T-helper 1 cell treated with Interleukin-12 subunit alpha and Interleukin-12 subunit beta and Interleukin-4 antibody, amounts not matched to agents 30 μg/mL and 1 μg/mL, for 36 hours (primary cell): ENCODE measurements around the gene FAM227A.
"Not testable (repeated sequence)": the region's sequence is repeated elsewhere in the genome, so short reads cannot be mapped to it uniquely, and the experiment has no call there.

Source experiments
- H3K27ac Mint-ChIP-seq: one replicate; pipeline ENCODE4 v1.8.0; 2021; ENCODE audit warnings: mild to moderate bottlenecking, mixed read lengths
- H3K27me3 Mint-ChIP-seq: one replicate; pipeline ENCODE4 v1.8.0; 2021; ENCODE audit warnings: low read depth, mixed read lengths
- H3K36me3 Mint-ChIP-seq: one replicate; pipeline ENCODE4 v1.8.0; 2021; ENCODE audit warnings: low read depth, mixed read lengths
- H3K4me1 Mint-ChIP-seq: one replicate; pipeline ENCODE4 v1.8.0; 2021; ENCODE audit warnings: low read depth, mixed read lengths
- H3K4me3 Mint-ChIP-seq: one replicate; pipeline ENCODE4 v1.8.0; 2021; ENCODE audit warnings: mild to moderate bottlenecking, moderate library complexity, mixed read lengths
- H3K9me3 Mint-ChIP-seq: one replicate; pipeline ENCODE4 v1.8.0; 2021; ENCODE audit warnings: mixed read lengths

Gene FAM227A

GRCh38 chr22:38608992-38609750 lies 47.0 kb downstream of the FAM227A start:
- Mint-ChIP-seq H3K27ac (no peak overlapping the region), H3K36me3 (no peaks in the 10 kb centered on the region), H3K27me3 (no peaks in the 10 kb centered on the region), H3K9me3 (no peaks in the 10 kb centered on the region), H3K4me1 (no peaks in the 10 kb centered on the region), H3K4me3 (no peak overlapping the region)

- Mint-ChIP-seq H3K4me1 (no peaks in the 10 kb centered on the region), H3K4me3 (no peak overlapping the region), H3K27ac (no peak overlapping the region), H3K27me3 (no peaks in the 10 kb centered on the region), H3K9me3 (no peaks in the 10 kb centered on the region), H3K36me3 (no peaks in the 10 kb centered on the region)
These were observed 48.5 kb downstream of the FAM227A start for GRCh38 chr22:38607680-38608079.

- Mint-ChIP-seq H3K36me3 (no peaks in the 10 kb centered on the region), H3K9me3 (no peaks in the 10 kb centered on the region), H3K4me3 (no peak overlapping the region), H3K27me3 (peaks cover 9% of the 10 kb centered on the region), H3K27ac (no peak overlapping the region), H3K4me1 (no peaks in the 10 kb centered on the region)
These were observed 54.0 kb downstream of the FAM227A start for GRCh38 chr22:38602166-38602565.

GRCh38 chr22:38601221-38601764 lies 54.9 kb downstream of the FAM227A start:
- Mint-ChIP-seq H3K9me3 (no peaks in the 10 kb centered on the region), H3K27ac (no peak overlapping the region), H3K36me3 (no peaks in the 10 kb centered on the region), H3K4me3 (no peak overlapping the region), H3K4me1 (no peaks in the 10 kb centered on the region), H3K27me3 (peaks cover 9% of the 10 kb centered on the region)

GRCh38 chr22:38599466-38599865 lies 56.7 kb downstream of the FAM227A start:
- Mint-ChIP-seq H3K27me3 (peaks cover 9% of the 10 kb centered on the region), H3K36me3 (no peaks in the 10 kb centered on the region), H3K4me3 (no peak overlapping the region), H3K27ac (no peak overlapping the region), H3K4me1 (no peaks in the 10 kb centered on the region), H3K9me3 (no peaks in the 10 kb centered on the region)

- H3K36me3 Mint-ChIP-seq, H3K4me3 Mint-ChIP-seq, H3K27ac Mint-ChIP-seq, H3K9me3 Mint-ChIP-seq, H3K4me1 Mint-ChIP-seq: not testable (repeated sequence)
- H3K27me3 Mint-ChIP-seq, result peaks cover 14% of the 10 kb centered on the region
These were observed 73.3 kb downstream of the FAM227A start for GRCh38 chr22:38582923-38583322.

GRCh38 chr22:38578505-38578904 lies 77.7 kb downstream of the FAM227A start:
- H3K27ac Mint-ChIP-seq, result no peak overlapping the region
- H3K27me3 Mint-ChIP-seq, result peaks cover 5% of the 10 kb centered on the region
- no peak overlapping the region for H3K4me3 Mint-ChIP-seq
- no peaks in the 10 kb centered on the region for H3K4me1 Mint-ChIP-seq
- H3K36me3 Mint-ChIP-seq, result no peaks in the 10 kb centered on the region
- no peaks in the 10 kb centered on the region for H3K9me3 Mint-ChIP-seq

- Mint-ChIP-seq H3K27ac (no peak overlapping the region), H3K27me3 (no peaks in the 10 kb centered on the region), H3K36me3 (no peaks in the 10 kb centered on the region), H3K4me3 (no peak overlapping the region), H3K9me3 (no peaks in the 10 kb centered on the region), H3K4me1 (peaks cover 18% of the 10 kb centered on the region)
These were observed 84.1 kb downstream of the FAM227A start for GRCh38 chr22:38572065-38572464.

GRCh38 chr22:38570779-38571364 lies 85.3 kb downstream of the FAM227A start:
- Mint-ChIP-seq H3K4me3 (peak overlapping the region; percentile 90), H3K4me1 (peaks cover 18% of the 10 kb centered on the region), H3K27ac (peak overlapping the region; percentile 92), H3K27me3 (no peaks in the 10 kb centered on the region), H3K36me3 (no peaks in the 10 kb centered on the region), H3K9me3 (no peaks in the 10 kb centered on the region)

GRCh38 chr22:38569972-38570778 lies 86.0 kb downstream of the FAM227A start, which contains the start of gene DMC1:
Gene DMC1 (minus strand): TSS chr22:38570183. CDS start chr22:38568256, 1,927 bp downstream.
- H3K9me3 Mint-ChIP-seq, result no peaks in the 10 kb centered on the region
- peaks cover 2% of the 10 kb centered on the region for H3K36me3 Mint-ChIP-seq
- H3K27ac Mint-ChIP-seq, result peak within 1 kb of the TSS; percentile 92
- peaks cover 18% of the 10 kb centered on the region for H3K4me1 Mint-ChIP-seq
- peak within 1 kb of the TSS; percentile 90 for H3K4me3 Mint-ChIP-seq
- no peaks in the 10 kb centered on the region for H3K27me3 Mint-ChIP-seq

GRCh38 chr22:38569181-38569971 lies 86.8 kb downstream of the FAM227A start:
- Mint-ChIP-seq H3K27ac (peak overlapping the region; percentile 92), H3K36me3 (peaks cover 2% of the 10 kb centered on the region), H3K9me3 (no peaks in the 10 kb centered on the region), H3K4me3 (peak overlapping the region; percentile 90), H3K4me1 (peaks cover 18% of the 10 kb centered on the region), H3K27me3 (no peaks in the 10 kb centered on the region)

- H3K27ac Mint-ChIP-seq, result no peak overlapping the region
- no peak overlapping the region for H3K4me3 Mint-ChIP-seq
- no peaks in the 10 kb centered on the region for H3K27me3 Mint-ChIP-seq
These were observed 88.5 kb downstream of the FAM227A start for GRCh38 chr22:38567531-38568285.

GRCh38 chr22:38566726-38567504 lies 89.3 kb downstream of the FAM227A start:
- H3K4me3 Mint-ChIP-seq, result no peak overlapping the region
- H3K27me3 Mint-ChIP-seq, result no peaks in the 10 kb centered on the region
- peaks cover 4% of the 10 kb centered on the region for H3K36me3 Mint-ChIP-seq
- H3K27ac Mint-ChIP-seq, result no peak overlapping the region
- H3K9me3 Mint-ChIP-seq, result no peaks in the 10 kb centered on the region
- H3K4me1 Mint-ChIP-seq, result peaks cover 18% of the 10 kb centered on the region

More at GRCh38 chr22:38567531-38568285, 88.5 kb downstream of the FAM227A start:
- Mint-ChIP-seq H3K9me3 (no peaks in the 10 kb centered on the region), H3K36me3 (peaks cover 2% of the 10 kb centered on the region), H3K4me1 (peaks cover 18% of the 10 kb centered on the region)
